Muscle layer of duodenum (tissue), 2 donors: ENCODE results near the gene RIT2.

Experiments
- H3K27ac ChIP-seq: one replicate; pipeline ENCODE4 v1.7.0; 2013; ENCODE audit warnings: mild to moderate bottlenecking, low read length
- H3K27me3 ChIP-seq: one replicate; pipeline ENCODE4 v1.7.0; 2013; ENCODE audit warnings: low read depth, mild to moderate bottlenecking, control low read depth, low read length
- H3K36me3 ChIP-seq, 2 donors: one replicate each; pipeline ENCODE4 v1.7.0; 2013; ENCODE audit warnings: low read length in 2 of 2, control low read depth in 1 of 2, mild to moderate bottlenecking in 1 of 2; ENCODE audit not compliant: insufficient read depth in 2 of 2, control insufficient read depth in 1 of 2
- H3K4me1 ChIP-seq, 2 donors: one replicate each; pipeline ENCODE4 v1.7.0; 2013; ENCODE audit warnings: low read length in 2 of 2, mild to moderate bottlenecking in 2 of 2, control low read depth in 1 of 2, moderate library complexity in 1 of 2; ENCODE audit not compliant: insufficient read depth in 2 of 2, control insufficient read depth in 1 of 2
- H3K4me3 ChIP-seq, 2 donors: one replicate each; pipeline ENCODE4 v1.7.0; 2013; ENCODE audit warnings: low read length in 2 of 2, low read depth in 1 of 2, mild to moderate bottlenecking in 1 of 2
- H3K9me3 ChIP-seq, 2 donors: one replicate each; pipeline ENCODE4 v1.7.0; 2013; ENCODE audit warnings: low read length in 2 of 2, control low read depth in 1 of 2, mild to moderate bottlenecking in 1 of 2; ENCODE audit not compliant: control insufficient read depth in 1 of 2
- donor health status: healthy.

RIT2 gene

GRCh38 chr18:42925036-42925435, 190.4 kb downstream of the RIT2 start:
- H3K27me3 ChIP-seq = no peaks in the 10 kb centered on the region

DNA sequence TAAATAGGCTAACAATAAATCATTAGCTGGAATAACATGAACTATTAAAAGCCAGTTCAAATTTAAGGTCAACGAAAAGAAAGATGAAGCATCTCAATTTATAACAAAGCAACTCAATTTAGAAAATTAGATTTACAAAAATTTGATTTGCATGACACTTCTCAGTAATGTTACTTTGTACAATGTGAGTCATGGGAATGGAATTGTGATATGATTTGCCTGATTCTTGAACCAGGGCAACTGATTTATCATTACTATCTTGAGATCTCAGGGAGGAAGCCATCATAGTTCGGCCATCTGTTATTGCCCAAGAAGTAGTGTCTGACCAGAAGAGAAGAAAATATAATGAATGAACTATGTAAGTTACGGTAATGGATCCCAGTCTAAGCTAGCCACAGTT, 193.1 kb downstream of the RIT2 start:
- no peaks in the 10 kb centered on the region for H3K4me1 ChIP-seq
- no peaks in the 10 kb centered on the region for H3K36me3 ChIP-seq
- H3K27ac ChIP-seq = no peak overlapping the region
- no peaks in the 10 kb centered on the region for H3K27me3 ChIP-seq
- H3K4me3 ChIP-seq = no peak overlapping the region
- no peaks in the 10 kb centered on the region for H3K9me3 ChIP-seq

More at GRCh38 chr18:42925036-42925435, 190.4 kb downstream of the RIT2 start:
- Histone ChIP-seq H3K9me3 (no peaks in the 10 kb centered on the region), H3K27ac (no peak overlapping the region), H3K4me3 (no peak overlapping the region), H3K4me1 (no peaks in the 10 kb centered on the region), H3K36me3 (no peaks in the 10 kb centered on the region)

DNA sequence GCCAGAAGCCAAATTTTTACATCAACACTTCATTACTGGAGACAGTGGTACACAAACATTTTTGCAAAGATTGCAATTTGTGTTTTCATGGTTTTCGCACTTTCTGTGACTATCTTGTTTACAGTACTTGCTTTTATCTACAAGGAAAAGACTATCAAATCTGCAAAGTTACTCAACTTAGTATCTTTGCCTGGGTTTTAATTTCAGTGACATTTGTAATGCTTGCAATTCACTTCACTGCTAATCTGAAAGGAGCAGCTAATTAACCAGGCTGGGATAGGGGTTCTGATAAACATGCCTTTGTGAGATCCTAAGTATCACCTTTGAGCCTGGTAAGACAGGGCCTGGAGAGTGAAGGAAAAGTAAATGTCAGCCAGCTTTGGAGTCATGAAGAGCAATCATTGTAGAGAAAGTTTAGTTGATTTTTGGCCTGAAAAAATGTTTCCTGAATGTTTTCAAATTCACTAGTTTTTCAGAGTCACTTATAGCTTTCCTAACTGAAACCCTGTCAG, 194.2 kb downstream of the RIT2 start:
- no peak overlapping the region for H3K27ac ChIP-seq
- no peaks in the 10 kb centered on the region for H3K4me1 ChIP-seq
- H3K4me3 ChIP-seq = no peak overlapping the region
- H3K27me3 ChIP-seq = no peaks in the 10 kb centered on the region
- H3K9me3 ChIP-seq = no peaks in the 10 kb centered on the region
- H3K36me3 ChIP-seq = no peaks in the 10 kb centered on the region

DNA sequence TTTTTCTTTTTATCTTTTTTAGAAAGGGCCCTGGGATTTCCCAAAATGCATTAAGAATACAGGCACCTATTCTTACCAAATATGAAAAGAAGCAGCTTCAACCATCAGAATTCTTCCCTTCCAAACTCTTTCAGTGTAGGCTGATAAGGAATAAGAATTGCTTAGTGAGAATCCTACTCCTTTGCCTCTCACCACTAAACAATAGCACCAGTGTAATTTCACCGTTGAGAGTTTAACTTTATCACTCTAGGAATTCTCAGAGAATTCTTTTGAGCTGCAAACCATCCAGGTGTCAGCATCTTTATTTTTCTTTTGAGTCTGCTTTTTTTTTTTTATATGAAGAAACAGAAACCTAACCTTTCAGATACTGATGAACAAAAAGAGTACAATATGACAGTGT, 194.9 kb downstream of the RIT2 start:
- H3K4me3 ChIP-seq = no peak overlapping the region
- no peak overlapping the region for H3K27ac ChIP-seq
- no peaks in the 10 kb centered on the region for H3K36me3 ChIP-seq
- no peaks in the 10 kb centered on the region for H3K27me3 ChIP-seq
- no peaks in the 10 kb centered on the region for H3K9me3 ChIP-seq
- no peaks in the 10 kb centered on the region for H3K4me1 ChIP-seq

GRCh38 chr18:42915299-42915698, 200.2 kb downstream of the RIT2 start:
- Histone ChIP-seq H3K36me3 (no peaks in the 10 kb centered on the region), H3K27me3 (no peaks in the 10 kb centered on the region), H3K27ac (no peak overlapping the region), H3K9me3 (no peaks in the 10 kb centered on the region), H3K4me3 (no peak overlapping the region), H3K4me1 (no peaks in the 10 kb centered on the region)

DNA sequence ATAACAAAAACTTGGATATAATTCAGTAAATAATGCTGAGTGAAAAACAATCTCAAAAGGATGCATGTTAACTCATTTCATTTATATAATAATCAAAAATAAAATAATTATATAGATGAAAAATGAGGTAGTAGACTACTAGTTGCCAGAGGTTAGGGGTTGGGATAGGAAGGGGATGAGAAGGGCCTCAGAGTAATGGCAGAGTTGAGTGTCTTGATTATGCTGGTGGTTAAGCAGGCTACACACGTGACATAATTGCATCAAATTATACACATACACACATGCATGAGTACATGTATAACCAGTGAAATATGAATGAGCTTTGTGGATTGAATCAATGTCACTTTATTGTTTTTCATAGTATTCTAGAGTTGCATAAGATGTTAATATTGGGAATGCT, 201.0 kb downstream of the RIT2 start:
- Histone ChIP-seq H3K4me3 (no peak overlapping the region), H3K27me3 (no peaks in the 10 kb centered on the region), H3K27ac (no peak overlapping the region), H3K36me3 (no peaks in the 10 kb centered on the region), H3K9me3 (no peaks in the 10 kb centered on the region), H3K4me1 (no peaks in the 10 kb centered on the region)

DNA sequence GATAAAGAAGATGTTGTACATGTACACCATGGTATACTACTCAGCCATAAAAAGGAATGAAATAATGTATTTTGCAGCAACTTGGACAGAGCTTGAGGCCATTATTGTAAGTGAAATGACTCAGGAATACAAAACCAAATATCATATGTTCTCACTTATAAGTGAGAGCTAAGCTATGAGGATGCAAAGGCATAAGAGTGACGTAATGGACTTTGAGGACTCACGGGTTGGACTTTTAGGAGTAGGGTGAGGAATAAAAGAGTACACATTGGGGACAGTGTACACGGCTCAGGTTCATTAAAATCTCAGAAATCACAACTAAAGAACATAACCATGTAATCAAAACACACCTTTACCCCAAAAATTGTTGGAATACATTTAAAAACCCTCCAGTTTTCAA, 206.4 kb downstream of the RIT2 start:
- Histone ChIP-seq H3K9me3 (no peaks in the 10 kb centered on the region), H3K27ac (no peak overlapping the region), H3K36me3 (no peaks in the 10 kb centered on the region)

DNA sequence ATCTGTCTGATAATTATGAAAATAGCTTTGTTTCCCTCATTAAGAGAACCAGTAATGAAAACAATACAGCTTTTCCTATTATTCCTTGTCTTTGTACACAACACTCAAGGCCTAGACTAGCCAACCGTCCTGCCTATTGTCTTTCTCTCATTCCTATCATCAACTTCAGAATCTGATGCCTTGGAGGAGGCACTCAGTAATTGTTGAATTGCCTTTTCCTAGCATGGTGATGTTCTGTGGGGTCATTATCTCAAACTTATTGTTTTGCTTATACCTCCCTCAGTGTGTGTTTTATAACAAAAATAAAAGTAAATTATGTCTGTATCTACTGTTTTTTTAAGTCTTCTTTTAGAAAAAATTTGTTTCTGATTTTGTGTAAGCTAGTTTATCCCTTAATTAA, 208.7 kb downstream of the RIT2 start:
- H3K4me1 ChIP-seq = no peaks in the 10 kb centered on the region
- no peaks in the 10 kb centered on the region for H3K27me3 ChIP-seq
- no peak overlapping the region for H3K27ac ChIP-seq
- no peaks in the 10 kb centered on the region for H3K9me3 ChIP-seq
- no peaks in the 10 kb centered on the region for H3K36me3 ChIP-seq
- H3K4me3 ChIP-seq = no peak overlapping the region

More for the DNA sequence above, 206.4 kb downstream of the RIT2 start:
- Histone ChIP-seq H3K4me1 (no peaks in the 10 kb centered on the region), H3K4me3 (no peak overlapping the region), H3K27me3 (no peaks in the 10 kb centered on the region)

GRCh38 chr18:42901161-42901560, 214.3 kb downstream of the RIT2 start:
- Histone ChIP-seq H3K4me1 (no peaks in the 10 kb centered on the region), H3K9me3 (no peaks in the 10 kb centered on the region), H3K27me3 (no peaks in the 10 kb centered on the region), H3K4me3 (no peak overlapping the region), H3K36me3 (no peaks in the 10 kb centered on the region), H3K27ac (no peak overlapping the region)

- no peak overlapping the region for H3K27ac ChIP-seq
- no peak overlapping the region for H3K4me3 ChIP-seq
- no peaks in the 10 kb centered on the region for H3K36me3 ChIP-seq
- no peaks in the 10 kb centered on the region for H3K9me3 ChIP-seq
- no peaks in the 10 kb centered on the region for H3K27me3 ChIP-seq
- peaks cover 0 to 4% of the 10 kb centered on the region in 2 donors for H3K4me1 ChIP-seq
Measured at GRCh38 chr18:42893977-42894376, 221.5 kb downstream of the RIT2 start.

DNA sequence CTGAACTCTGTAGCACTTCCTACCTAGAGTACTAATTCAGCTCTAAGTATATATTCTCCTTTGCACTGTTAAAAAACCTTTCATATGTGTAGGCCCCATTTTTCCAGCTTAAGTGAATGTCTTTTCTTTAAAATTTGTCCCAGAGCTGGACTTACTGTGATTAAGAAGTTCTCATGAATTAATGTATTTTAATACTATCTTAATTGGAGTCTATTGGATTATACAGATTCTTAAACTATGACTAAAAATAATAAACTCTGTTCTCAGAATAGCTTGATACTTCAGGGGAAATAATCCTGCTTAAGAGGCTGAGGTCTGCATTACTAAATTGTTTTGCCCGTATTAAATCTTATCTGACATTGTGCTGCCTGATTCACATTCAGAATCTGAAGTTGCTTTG, 223.3 kb downstream of the RIT2 start:
- no peak overlapping the region for H3K4me3 ChIP-seq
- no peaks in the 10 kb centered on the region for H3K36me3 ChIP-seq
- no peaks in the 10 kb centered on the region for H3K27me3 ChIP-seq
- no peaks in the 10 kb centered on the region for H3K9me3 ChIP-seq
- peaks cover 0 to 4% of the 10 kb centered on the region in 2 donors for H3K4me1 ChIP-seq
- no peak overlapping the region for H3K27ac ChIP-seq

DNA sequence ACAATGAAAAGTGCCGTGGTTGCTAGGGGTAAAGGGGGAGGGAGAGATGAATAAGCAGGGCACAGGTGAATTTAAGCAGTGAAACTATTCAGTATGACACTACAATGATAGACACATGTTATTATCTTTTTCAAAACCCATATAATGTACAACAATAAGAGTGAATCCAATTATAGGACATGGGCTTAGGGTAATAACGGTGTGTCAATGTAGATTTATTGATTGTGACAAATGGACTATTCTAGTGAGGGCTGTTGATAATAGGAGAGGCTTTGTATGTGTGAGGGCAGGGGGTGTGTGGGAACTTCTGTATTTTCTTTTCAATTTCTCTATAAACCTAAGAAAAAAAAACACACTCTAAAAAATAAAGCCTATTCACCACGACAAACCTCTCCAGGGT, 223.8 kb downstream of the RIT2 start:
- Histone ChIP-seq H3K27me3 (no peaks in the 10 kb centered on the region), H3K9me3 (no peaks in the 10 kb centered on the region), H3K4me3 (no peak overlapping the region)

More for the DNA sequence above, 223.8 kb downstream of the RIT2 start:
- Histone ChIP-seq H3K4me1 (peaks cover 0 to 4% of the 10 kb centered on the region in 2 donors), H3K27ac (no peak overlapping the region), H3K36me3 (no peaks in the 10 kb centered on the region)
